ENCODE results near the gene LIN28A.
A peak's percentile ranks its signal among the peaks of the same experiment; 100 is the strongest.
"Not testable (repeated sequence)": the region's sequence is repeated elsewhere in the genome, so short reads cannot be mapped to it uniquely, and the experiment has no call there.

Gene LIN28A

DNA sequence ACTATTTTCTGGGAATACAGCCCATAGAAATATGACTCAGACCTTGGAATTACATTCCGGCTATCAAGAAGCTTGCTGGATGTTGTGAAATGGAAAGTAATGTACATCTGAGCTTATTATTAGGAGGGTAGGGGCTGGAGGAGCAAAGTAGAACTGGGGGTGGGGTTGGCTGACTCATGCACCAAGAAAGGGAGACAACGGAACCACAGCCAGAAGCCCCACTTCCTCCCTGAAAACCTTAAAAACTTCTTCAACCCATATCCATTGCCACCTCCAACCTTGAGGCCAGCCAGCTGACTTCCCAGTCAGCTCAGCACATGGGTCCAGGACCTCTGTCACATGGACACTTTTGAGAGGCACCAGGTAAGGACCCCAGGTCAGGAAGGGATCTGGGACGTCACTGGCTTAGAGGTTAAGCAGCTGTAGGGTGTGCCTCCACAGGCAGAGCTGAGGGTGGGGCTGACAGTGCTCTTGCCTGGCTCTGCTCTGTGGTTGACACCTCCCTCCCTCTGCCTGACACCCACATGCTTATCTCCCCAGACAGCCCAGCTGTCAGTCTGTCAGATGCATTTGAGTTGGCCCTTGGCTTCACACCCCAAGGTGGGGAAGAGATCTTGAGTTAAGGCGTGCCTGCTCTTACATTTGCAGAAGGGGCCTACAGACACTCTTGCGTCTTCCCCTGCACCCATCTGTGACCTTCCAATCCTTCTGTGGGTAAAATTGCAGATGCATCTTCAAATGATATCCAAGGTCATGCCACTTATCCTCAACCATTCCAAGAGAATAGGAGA lies 32.3 kb upstream of the LIN28A start:
- TF ChIP-seq, protein P1, sequence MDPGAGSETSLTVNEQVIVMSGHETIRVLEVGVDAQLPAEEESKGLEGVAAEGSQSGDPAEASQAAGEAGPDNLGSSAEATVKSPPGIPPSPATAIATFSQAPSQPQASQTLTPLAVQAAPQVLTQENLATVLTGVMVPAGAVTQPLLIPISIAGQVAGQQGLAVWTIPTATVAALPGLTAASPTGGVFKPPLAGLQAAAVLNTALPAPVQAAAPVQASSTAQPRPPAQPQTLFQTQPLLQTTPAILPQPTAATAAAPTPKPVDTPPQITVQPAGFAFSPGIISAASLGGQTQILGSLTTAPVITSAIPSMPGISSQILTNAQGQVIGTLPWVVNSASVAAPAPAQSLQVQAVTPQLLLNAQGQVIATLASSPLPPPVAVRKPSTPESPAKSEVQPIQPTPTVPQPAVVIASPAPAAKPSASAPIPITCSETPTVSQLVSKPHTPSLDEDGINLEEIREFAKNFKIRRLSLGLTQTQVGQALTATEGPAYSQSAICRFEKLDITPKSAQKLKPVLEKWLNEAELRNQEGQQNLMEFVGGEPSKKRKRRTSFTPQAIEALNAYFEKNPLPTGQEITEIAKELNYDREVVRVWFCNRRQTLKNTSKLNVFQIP (CRISPR knock-in tag; IDR thresholded peaks at IDR 0.05; ENCODE audit: borderline replicate concordance, low read depth): no peak
- TF ChIP-seq PPARA (CRISPR knock-in tag; IDR thresholded peaks at IDR 0.05; ENCODE audit: borderline replicate concordance): no peak
- TF ChIP-seq RARB (CRISPR knock-in tag; IDR thresholded peaks at IDR 0.05): no peak
- TF ChIP-seq, protein P2, sequence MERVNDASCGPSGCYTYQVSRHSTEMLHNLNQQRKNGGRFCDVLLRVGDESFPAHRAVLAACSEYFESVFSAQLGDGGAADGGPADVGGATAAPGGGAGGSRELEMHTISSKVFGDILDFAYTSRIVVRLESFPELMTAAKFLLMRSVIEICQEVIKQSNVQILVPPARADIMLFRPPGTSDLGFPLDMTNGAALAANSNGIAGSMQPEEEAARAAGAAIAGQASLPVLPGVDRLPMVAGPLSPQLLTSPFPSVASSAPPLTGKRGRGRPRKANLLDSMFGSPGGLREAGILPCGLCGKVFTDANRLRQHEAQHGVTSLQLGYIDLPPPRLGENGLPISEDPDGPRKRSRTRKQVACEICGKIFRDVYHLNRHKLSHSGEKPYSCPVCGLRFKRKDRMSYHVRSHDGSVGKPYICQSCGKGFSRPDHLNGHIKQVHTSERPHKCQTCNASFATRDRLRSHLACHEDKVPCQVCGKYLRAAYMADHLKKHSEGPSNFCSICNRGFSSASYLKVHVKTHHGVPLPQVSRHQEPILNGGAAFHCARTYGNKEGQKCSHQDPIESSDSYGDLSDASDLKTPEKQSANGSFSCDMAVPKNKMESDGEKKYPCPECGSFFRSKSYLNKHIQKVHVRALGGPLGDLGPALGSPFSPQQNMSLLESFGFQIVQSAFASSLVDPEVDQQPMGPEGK (CRISPR knock-in tag; IDR thresholded peaks at IDR 0.05; ENCODE audit: borderline replicate concordance): peak; percentile 80; the same call in 1 of the 2 replicates
- peak; percentile 80 for TF ChIP-seq ZC3H10 (CRISPR knock-in tag; IDR thresholded peaks at IDR 0.05)
- TF ChIP-seq ISL1 (CRISPR knock-in tag; IDR thresholded peaks at IDR 0.05): peak; percentile 79
- ATAC-seq: peak; percentile 90

DNA sequence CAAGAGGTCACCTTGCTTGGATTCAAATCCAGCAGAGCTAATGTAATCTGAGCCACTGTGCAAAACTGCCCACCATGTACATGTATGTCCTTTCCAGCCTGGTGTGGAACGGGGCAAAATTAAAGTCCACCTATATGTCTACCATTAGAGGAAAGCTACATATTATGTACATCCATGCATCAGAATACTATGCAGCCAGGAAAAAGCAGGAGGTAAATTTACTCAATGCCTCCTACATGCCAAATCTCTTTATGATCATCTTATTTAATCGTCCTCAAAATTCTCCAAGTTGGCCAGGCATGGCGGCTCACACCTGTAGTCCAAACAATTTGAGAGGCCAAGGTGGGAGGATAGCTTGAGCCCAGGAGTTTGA lies 31.8 kb upstream of the LIN28A start:
- TF ChIP-seq ZNF8 (CRISPR knock-in tag; IDR thresholded peaks at IDR 0.05) (no peak), TOX (CRISPR knock-in tag; IDR thresholded peaks at IDR 0.05; ENCODE audit: borderline replicate concordance) (no peak), TCF4 (CRISPR knock-in tag; IDR thresholded peaks at IDR 0.05; ENCODE audit: borderline replicate concordance) (no peak), ARNTL (CRISPR knock-in tag; IDR thresholded peaks at IDR 0.05; ENCODE audit: borderline replicate concordance, low read depth) (no peak), ZNF70 (CRISPR knock-in tag; IDR thresholded peaks at IDR 0.05) (no peak), PPARA (CRISPR knock-in tag; IDR thresholded peaks at IDR 0.05; ENCODE audit: borderline replicate concordance) (no peak), BACH2 (CRISPR knock-in tag; IDR thresholded peaks at IDR 0.05; ENCODE audit: borderline replicate concordance) (no peak), CSDC2 (CRISPR knock-in tag; IDR thresholded peaks at IDR 0.05) (no peak), OSR1 (CRISPR knock-in tag; IDR thresholded peaks at IDR 0.05) (no peak), SNAI2 (CRISPR knock-in tag; IDR thresholded peaks at IDR 0.05) (no peak), GLIS3 (CRISPR knock-in tag; IDR thresholded peaks at IDR 0.05) (no peak), ZFP3 (CRISPR knock-in tag; IDR thresholded peaks at IDR 0.05) (no peak)
- TF ChIP-seq, protein P3, sequence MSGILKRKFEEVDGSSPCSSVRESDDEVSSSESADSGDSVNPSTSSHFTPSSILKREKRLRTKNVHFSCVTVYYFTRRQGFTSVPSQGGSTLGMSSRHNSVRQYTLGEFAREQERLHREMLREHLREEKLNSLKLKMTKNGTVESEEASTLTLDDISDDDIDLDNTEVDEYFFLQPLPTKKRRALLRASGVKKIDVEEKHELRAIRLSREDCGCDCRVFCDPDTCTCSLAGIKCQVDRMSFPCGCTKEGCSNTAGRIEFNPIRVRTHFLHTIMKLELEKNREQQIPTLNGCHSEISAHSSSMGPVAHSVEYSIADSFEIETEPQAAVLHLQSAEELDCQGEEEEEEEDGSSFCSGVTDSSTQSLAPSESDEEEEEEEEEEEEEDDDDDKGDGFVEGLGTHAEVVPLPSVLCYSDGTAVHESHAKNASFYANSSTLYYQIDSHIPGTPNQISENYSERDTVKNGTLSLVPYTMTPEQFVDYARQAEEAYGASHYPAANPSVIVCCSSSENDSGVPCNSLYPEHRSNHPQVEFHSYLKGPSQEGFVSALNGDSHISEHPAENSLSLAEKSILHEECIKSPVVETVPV (CRISPR knock-in tag; IDR thresholded peaks at IDR 0.05): no peak
- TF ChIP-seq, protein P4, sequence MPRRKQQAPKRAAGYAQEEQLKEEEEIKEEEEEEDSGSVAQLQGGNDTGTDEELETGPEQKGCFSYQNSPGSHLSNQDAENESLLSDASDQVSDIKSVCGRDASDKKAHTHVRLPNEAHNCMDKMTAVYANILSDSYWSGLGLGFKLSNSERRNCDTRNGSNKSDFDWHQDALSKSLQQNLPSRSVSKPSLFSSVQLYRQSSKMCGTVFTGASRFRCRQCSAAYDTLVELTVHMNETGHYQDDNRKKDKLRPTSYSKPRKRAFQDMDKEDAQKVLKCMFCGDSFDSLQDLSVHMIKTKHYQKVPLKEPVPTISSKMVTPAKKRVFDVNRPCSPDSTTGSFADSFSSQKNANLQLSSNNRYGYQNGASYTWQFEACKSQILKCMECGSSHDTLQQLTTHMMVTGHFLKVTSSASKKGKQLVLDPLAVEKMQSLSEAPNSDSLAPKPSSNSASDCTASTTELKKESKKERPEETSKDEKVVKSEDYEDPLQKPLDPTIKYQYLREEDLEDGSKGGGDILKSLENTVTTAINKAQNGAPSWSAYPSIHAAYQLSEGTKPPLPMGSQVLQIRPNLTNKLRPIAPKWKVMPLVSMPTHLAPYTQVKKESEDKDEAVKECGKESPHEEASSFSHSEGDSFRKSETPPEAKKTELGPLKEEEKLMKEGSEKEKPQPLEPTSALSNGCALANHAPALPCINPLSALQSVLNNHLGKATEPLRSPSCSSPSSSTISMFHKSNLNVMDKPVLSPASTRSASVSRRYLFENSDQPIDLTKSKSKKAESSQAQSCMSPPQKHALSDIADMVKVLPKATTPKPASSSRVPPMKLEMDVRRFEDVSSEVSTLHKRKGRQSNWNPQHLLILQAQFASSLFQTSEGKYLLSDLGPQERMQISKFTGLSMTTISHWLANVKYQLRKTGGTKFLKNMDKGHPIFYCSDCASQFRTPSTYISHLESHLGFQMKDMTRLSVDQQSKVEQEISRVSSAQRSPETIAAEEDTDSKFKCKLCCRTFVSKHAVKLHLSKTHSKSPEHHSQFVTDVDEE (CRISPR knock-in tag; IDR thresholded peaks at IDR 0.05): no peak
- TF ChIP-seq, protein P2 (CRISPR knock-in tag; IDR thresholded peaks at IDR 0.05; ENCODE audit: borderline replicate concordance): no peak
- no peak for ATAC-seq

DNA sequence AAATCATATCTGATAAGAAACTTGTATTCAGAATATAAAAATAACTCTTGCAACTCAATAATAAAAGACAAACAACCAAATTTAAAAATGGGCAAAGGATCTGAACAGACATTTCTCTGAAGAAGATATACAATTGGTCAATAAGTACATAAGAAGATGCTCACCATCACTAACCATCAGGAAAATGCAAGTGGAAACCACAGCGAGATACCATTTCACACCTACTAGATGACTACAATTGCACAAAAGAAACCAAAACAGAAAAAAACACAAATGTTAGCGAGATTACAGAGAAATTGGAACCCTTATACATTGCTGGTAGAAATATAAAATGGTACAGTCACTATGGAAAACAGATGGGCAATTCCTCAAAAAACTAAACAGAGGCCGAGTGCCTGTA lies 26.5 kb upstream of the LIN28A start:
- ATAC-seq: no peak
- TF ChIP-seq ZC3H10 (CRISPR knock-in tag; IDR thresholded peaks at IDR 0.05) (no peak), ISL1 (CRISPR knock-in tag; IDR thresholded peaks at IDR 0.05) (no peak), ZNF70 (CRISPR knock-in tag; IDR thresholded peaks at IDR 0.05) (no peak), TOX (CRISPR knock-in tag; IDR thresholded peaks at IDR 0.05; ENCODE audit: borderline replicate concordance) (no peak)

DNA sequence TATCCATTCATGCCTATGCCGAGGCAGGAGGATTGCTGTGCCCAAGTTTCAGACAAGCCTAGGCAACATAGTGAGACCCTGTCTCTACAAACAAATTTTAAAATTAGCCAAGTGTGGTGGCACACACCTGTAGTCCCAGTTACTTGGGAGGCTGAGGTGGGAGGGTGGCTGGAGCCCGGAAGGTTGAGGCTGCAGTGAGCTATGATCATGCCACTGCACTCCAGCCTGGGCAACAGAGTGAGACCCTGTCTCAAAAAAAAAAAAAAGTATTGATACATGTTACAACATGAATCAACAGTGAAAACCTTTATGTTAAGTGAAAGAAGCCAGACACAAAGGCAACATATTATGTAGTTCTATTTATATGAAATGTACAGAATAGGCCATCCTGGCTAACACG lies 25.6 kb upstream of the LIN28A start:
- not testable (repeated sequence) for ATAC-seq
